HG03571 (cell line): ENCODE results near the gene RBMS3.
"Not testable (repeated sequence)": the region's sequence is repeated elsewhere in the genome, so short reads cannot be mapped to it uniquely, and the experiment has no call there.

ENCODE experiments used
- ATAC-seq: cut with Tn5 transposase; IDR thresholded peaks from one replicate; pipeline ENCODE4 v1.9.1; 2021; ENCODE audit not compliant: unreplicated experiment

Gene RBMS3

DNA sequence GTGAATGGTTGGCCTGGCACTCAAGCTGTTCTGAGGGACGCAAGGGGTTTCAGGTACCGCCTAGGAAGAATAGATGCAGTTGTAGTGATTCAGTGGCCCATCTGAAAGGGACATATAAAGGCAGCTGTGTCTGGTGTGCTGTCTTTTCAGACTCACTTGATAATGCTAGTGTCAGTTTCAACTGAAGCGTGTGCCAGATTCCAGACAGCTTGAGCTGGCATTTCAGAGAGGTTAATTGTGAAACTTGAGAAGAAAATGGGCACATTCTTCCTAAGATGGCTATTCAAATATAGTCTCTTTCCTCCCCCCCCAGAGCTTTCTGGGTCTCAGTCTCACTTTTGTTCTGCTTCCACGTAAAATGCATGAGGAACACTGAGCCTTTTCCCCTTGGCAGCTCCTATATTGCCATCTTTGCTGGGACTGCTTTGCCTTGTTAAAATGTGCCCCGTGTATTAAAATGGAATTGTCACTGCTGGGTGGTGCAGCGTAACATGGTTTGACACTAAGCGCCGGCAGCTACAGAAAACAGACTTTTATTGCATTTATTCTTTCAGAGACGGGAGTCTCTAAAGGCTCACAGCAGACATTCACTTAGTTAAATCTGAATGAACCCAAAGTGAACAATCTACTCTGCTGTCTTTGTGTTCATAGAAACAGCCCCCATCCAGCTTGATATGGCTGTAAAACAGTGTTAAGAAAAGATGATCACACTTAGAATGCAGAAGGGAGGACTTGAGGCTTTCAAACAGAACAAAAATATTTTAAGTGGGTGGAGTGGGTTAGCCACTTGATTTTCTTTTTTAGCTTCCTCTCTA lies 478.7 kb downstream of the RBMS3 start:
- no peak for ATAC-seq

DNA sequence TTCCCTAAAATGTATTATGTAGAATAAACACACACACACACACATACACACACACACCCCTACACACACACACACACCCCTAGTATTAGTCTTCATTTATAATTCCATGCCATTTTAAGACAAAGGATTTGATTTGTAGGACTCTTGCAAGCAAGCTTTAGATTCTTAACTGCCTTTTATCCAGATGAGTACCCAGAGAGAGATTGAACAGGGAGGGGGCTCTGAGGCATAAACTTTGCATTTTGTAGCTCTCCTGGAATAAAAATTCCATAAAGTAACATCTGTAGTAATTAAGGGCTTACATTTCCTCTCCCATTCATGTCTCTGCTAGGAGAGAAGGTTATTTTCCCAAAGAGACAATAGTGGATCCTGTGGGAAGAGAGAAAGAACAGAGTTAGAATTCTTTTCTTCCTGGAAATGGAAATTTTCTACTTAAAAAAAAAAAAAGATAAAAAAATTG lies 479.4 kb downstream of the RBMS3 start:
- no peak for ATAC-seq

DNA sequence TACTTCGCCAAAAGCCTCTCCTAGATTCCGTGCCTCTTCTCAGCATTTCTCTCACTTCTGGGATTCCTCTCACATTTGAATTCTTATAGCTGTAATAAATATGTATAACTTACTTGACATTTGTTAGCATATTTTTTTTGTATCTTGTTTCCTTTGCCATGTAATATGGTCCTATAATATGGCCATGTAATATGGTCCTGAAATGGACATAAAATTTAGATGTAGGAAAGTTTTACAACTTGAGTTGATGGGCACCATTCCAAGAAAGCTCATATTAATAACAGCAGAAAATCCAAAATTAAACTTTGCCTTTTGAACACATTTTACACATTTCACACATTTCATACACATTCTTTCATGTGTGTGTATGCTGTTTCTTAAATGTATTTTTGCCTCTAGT lies 480.6 kb downstream of the RBMS3 start:
- no peak for ATAC-seq

DNA sequence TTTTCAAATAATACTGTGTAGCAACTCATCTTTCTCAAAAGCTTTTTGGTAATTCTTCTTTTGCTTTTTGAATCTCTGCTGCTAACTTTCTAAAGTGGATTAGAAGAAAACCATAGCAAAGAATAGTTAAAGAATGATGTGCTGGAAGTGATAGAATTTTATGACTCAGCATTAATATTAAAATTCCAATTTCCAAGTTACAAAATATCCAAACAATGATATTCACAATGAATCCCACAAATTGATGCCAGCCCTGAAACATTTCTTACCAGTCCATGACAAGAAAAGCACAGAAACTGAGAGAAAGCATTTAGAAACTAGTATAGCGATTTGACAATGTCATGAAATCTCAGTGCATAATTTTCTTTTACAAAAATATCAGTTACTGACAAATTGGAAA lies 482.2 kb downstream of the RBMS3 start:
- ATAC-seq: no peak

DNA sequence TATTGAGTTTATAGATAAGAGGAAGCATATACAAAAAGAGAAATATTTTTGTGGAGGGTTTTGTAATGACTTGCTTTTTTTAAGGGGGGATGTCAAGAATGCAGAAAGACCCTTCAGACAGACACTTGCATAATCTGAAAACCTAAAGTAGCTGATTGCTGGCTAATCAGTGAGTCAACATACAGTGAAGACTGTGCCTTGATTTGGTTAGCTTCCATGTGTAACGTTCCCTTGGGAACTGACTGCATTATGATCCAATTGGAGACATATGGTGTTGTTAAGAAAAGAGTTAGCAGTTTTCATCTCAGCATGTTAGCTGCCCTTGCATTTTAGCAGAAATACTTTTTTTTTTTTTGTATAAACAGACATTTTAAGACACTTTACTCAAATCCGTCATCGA lies 483.2 kb downstream of the RBMS3 start:
- no peak for ATAC-seq

DNA sequence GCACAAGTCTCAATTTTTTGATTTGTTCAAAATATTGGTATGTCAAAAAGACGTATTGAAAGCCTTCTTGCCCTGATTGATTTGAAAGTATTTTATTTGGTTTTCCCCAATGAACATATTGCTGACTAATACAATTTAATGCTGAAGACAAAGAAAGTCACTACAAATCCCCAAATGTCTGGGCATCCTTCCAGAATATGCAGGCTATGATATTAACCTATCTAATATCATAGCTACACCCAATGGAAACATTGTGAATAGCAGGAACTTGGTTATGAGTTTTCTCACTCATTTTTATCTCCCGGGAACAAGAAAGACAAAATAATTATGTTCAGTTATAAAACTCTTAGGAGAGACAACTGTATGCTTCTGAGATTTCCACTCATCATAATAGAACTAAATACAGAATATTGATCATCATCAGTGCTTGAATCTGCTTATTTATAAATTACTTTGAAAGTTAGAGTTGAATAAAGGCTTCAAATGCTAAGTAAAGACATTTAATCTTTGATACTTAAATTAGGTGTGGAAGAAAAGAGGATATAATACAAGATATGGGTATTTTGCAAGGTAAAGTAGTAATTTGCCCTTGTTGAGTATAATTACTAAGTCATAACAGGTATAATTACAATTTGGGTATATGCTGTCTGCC lies 483.9 kb downstream of the RBMS3 start:
- no peak for ATAC-seq

DNA sequence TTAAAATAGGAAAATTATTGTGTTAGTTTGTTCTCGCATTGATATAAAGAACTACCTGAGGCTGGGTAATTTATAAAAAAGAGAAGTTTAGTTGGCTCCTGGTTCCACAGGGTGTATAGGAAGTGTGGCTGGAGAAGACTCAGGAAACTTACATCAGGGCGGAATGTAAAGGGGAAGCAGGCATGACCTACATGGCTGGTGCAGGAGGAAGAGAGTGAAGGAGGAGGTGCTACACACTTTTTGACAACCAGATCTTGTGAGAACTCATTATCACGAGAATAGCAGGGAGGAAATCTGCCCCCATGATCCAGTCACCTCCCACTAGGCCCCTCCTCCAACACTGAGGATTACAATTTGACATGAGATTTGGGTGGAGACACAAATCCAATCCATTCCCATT lies 490.7 kb downstream of the RBMS3 start:
- ATAC-seq: no peak

DNA sequence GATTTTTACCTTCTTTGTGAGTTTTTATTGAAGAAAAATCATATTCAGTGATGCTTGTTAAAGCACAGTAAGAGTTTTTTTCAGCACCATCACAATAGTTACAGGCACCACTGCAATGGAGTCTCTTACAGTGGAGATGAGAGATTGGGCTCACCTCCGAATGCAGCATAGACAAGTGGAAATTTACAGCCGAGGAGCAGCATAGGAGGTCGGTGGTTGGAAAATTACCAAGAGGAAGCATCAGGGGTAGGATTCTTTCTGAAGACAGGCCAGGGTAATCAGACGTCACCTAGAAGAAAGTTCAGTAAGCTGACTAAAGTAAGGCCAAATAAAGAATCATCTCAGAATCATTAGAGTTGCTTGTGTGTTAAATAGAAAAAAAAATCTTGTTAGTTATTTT lies 491.6 kb downstream of the RBMS3 start:
- no peak for ATAC-seq

DNA sequence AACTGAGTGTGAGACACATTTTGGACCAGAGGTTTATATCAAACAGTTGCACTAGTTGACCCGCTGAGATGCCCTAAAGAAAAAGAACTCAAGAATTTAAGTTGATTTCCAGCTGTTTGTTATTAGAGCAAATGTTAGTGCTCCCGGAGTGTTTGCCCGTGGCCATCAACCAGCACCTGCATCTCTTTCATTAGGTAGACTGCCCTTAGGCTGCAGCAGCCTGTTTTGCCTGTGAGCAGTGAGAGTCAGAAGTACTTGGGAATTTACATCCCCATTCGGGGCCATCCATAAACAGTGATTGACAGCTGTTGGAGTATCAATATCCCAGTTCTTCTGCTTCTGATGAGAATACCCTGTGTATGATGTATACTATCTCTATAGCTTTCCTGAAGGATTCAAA lies 492.6 kb downstream of the RBMS3 start:
- ATAC-seq: no peak

DNA sequence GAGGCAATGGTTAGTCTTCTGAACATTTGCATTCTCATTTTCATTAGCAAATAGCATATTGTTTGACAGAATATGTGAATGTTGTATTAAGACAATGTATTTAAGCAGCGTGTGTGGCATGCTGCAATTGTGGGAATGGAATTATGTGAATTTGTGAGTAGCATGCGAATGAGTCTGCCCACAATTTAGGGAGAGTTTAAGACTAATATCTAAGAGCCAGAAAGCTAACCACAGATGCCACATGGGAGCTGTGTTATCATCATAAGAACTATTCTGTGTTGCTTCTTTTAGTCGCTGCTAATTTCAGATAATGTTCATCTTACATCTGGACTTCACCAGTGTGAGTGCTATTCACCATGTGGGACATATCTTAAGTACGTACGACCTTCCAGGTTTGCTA lies 494.5 kb downstream of the RBMS3 start:
- no peak for ATAC-seq

DNA sequence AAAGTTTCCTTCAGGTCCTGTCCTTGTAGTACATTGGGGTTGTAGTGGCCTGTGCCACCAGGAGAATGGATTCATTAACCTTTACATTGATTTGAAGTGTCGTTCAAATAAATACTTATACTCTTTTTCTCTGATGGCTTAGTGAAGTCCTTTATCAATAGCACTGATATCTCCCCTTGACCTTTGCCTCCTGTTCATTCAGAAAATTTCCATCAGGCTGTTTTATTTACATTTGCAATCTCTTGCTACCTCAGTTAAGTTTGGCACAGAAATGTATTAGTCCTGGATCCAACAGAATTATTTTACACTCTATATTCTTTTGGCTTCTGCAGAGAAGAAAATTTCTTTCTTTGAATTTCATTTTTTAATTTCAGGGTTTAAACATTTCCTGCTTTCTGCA lies 497.0 kb downstream of the RBMS3 start:
- no peak for ATAC-seq

DNA sequence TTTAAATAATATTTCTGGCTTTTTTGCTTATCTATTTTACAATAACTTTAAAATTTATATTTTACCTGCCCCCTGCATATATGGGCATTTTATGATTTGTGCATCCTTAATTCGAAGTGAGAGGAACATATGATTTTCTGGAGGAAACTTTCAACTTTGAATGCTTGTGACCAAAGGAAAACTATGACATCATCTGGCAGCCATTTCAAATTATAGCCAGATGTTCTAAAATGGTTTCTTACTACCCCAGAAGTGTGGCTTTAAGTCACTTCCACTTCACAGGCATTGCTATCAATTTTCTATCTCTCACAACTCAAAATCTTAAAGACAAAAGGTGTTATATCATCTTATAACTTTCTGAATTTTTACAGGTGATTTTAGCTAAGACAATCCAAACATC lies 508.8 kb downstream of the RBMS3 start:
- ATAC-seq: no peak

DNA sequence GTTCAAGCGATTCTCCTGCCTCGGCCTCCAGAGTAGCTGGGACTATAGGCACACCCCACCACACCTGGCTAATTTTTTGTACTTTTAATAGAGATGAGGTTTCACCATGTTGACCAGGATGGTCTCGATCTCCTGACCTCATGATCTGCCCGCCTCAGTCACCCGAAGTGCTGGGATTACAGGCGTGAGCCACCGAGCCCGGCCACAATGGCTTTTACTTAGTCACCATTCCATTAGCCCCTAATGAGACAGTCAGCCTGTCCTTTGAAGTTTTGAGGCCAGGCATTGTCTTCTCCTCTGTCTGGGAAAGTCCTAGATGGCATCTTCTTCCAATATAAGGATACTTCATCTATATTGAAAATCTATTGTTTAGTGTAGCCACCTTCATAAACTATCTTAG lies 515.9 kb downstream of the RBMS3 start:
- no peak for ATAC-seq

DNA sequence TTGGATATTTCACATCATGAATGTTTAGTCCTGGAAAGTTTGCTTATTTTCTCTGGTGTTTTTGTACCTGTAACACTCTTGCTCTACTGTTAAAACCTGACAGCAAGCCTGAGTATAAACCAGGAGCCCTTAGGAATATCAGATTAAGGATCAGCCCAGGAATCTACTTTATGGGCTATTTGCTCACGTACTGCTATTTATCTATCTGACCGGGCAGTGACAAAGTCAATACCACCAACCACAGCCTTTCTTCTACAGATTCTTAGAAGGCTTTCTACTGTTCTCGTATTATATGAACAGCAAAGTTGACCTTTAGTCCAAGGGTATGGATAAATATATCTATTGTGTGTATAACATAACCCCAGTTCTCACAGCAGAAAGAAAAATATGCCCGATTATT lies 521.2 kb downstream of the RBMS3 start:
- no peak for ATAC-seq

DNA sequence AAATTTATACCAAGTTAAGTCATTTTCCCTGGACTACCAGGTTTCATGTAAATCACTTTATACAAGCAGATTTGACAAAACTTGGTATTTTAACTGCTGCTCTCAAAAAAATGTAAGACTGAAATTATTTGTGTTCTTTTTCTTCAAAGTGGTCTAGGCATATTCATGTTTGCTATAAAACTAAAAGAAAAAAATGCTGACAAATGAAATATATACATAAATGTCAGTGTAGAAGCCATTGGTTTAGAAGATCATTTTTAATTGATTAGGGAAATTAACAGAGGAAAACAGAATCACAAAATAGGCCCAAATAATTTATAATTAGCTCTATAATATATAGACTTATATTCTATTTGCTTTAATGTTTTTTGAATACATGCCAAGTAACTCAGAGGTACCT lies 523.2 kb downstream of the RBMS3 start:
- ATAC-seq: no peak

DNA sequence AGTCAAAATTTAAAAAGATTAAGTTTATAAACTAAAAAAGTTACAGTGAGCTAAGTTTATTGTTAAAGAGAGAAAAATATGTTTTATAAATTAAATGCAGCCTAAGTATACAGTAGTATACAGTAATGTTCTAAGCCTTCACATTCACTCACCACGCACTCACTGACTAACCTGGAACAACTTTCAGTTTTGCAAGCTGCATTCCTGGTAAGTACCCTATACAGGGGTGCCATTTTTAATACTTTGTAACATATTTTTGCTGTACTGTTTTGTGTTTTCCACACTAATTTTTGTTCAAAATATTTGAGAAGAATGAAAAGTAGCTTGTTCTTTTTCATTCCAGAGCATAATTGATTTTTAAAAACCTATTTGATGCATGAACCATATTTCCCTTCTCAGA lies 524.9 kb downstream of the RBMS3 start:
- no peak for ATAC-seq

DNA sequence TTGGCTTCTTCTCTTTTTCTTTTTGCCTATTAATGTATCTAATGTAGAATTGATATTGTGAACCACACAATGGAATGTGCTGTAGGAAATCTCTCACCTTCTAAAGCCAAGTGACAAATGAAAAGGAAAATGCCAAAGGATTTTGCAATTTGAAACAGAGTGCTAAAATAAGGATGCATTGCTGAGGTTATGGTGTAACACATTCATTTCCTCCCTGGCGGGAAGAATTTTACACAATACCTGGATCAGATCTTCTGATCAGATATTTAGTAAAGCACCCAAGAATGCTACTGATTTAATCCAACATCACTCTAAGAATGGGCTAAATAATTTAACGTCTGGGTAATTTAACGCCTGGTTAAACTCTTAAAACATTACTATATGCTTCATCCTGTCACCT lies 527.5 kb downstream of the RBMS3 start:
- ATAC-seq: not testable (repeated sequence)

DNA sequence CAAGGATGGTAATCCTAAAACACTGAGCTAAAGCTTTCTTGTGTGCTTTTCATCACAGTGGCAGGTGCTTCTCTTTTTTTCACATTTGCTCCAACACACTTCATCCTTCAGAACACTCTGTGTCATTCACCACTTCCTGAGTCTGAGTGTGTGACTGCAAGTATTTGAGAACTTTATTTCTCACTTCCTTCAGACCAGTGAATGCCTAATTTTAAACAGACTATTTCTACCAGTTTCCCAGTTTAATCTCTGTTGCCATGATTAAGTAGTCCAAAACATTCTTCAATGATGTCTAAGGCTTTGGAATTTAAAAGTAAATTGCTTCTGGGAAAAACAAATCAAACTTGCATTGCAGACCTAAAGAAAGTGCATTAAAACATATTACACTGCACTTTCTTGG lies 541.2 kb downstream of the RBMS3 start:
- ATAC-seq: no peak

DNA sequence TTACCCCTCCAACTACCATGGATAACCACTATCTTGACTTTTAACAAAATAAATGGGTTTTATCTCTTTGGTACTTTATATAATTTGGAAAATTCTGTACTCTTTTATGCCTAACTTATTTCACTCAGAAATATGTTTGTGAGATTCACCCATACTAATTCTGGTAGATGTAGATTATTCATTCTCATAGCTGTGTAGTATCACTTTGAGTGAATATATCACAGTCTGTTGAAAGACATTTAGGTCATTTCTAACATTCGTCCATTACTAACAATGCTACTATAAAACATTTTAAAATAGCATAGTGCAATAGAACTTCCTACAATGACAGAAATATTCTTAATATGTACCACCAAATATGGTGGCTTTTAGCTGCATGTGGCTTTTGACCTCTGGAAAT lies 542.4 kb downstream of the RBMS3 start:
- ATAC-seq: no peak

DNA sequence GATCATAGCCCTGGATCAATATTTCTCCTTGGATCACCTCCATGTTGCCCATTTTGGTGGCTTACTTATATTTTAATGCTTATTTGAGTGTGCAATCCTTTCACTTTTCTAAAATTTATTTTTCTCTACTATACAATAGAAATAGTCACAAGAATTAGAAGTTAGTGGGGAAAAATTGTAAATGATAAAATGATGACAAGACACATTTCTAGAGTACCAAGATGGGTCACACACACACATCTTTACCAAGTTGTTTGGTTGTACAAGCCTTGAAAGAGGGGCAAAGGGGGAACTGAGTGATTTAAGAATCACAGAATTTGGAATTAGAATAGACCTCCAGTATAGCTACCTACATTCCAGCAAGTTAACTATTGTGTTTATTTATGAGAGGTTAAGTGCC lies 545.8 kb downstream of the RBMS3 start:
- no peak for ATAC-seq

DNA sequence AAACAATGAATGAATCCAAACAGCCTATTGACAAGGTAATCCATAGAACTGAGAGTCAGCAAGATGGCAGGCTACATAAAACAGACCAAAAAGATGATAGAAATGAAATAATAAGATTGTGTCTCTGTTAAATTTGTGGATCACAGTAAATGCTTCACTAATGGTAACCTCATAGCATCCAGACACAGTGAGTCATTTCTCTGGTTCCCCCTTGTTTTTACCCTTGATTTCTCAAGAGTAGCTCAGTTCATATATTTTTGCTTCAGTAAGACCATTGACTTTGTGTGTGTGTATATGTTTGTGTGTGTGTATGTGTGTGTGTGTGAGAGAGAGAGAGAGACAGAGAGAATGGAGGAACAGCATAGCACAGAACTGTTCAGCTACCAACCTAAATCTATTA lies 546.9 kb downstream of the RBMS3 start:
- no peak for ATAC-seq

DNA sequence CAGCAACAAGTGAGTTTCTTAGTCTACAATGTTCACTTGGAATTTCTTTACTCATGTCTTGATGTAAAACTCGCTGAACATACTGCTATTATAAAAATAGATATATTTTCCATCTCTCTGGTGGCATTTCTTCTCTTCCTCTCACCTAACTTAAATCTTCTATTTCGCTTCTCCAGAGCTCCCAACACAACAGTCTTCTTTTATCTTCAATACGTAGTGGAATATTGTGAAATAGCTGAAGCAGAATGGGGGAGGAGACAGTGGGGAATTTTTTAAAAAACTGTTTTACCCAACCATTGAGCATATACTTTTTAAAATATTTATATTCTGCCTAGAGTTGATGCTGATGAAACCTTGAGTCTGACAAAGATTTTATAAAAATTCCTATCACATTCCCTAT lies 548.5 kb downstream of the RBMS3 start:
- ATAC-seq: no peak

DNA sequence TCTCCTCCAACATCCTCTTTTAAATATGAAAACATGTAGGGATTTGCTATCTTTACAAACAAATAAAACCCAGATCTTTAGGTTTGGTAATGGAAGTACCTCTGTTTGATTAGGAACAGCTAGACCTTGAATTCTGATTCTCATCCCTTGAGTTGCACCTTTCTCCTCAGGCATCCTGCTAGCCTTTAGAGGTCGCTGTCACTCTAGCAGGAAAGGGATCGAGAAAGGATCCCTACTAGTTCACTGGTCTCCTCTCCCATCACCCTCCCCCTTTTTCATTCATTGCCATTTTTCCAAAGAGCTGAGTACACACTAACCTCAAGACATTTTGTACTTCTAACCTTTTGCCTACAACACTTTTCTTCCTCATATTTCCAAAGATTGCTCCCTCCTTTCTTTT lies 569.8 kb downstream of the RBMS3 start:
- ATAC-seq: no peak
